AG04449 (cell line): ENCODE data around the gene PCYOX1L.
"Not testable (repeated sequence)": the region's sequence is repeated elsewhere in the genome, so short reads cannot be mapped to it uniquely, and the experiment has no call there.

Experiments
- CTCF ChIA-PET: fragments of 350-600 bp; formaldehyde crosslinking; extraction: SDS; loops from one replicate; lab custom pipeline; 2021; ENCODE audit warnings: antibody characterized with exemption; lab: Yijun Ruan, JAX
- POLR2A ChIA-PET: fragments of 400-600, 350-600 bp; formaldehyde crosslinking; extraction: SDS; loops from one replicate; lab custom pipeline; 2020; ENCODE audit warnings: antibody characterized with exemption, inconsistent platforms; lab: Yijun Ruan, JAX
- DNase-seq: peaks from one replicate; pipeline ENCODE4 v3.0.0-alpha.2; 2010; ENCODE audit warnings: low read depth, low spot score
- H3K4me3 ChIP-seq: 2 replicates; pipeline ENCODE4 v1.5.1; 2011; ENCODE audit warnings: low read depth, mild to moderate bottlenecking, control low read depth, low read length
- TF ChIP-seq, protein P1 (sequence below): IDR thresholded peaks from one replicate; pipeline ENCODE4 v1.5.1; 2011; ENCODE audit warnings: mild to moderate bottlenecking, moderate library complexity, low read length, control low read depth, inconsistent platforms; ENCODE audit not compliant: insufficient read depth; ENCODE audit errors: missing control alignments

The PCYOX1L gene

DNA sequence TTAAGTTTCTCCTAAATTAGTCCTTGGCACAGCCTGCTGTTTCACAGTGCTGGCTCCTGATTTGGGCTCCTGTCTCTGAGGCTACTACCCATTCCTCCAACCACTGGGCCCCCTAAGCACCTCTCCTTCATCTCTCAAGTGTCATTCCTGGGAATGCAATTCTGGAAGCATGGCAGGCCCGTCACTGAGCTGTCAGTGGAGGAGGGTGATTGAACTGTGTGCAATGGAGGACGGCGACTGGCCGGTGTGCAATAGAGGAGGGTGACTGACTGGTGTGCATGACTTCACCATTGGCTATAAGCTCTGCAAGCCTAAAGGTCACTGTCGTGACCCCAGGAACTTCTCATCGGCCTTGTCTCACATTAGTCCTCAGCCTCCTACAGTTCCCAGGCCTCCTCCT lies 33.7 kb downstream of the PCYOX1L start:
- no peak for DNase-seq
- POLR2A ChIA-PET = interaction anchor here (0.9 kb wide), 1 partner anchor 16 kb away, joined by 3 read pairs; no protein-coding TSS in a partner anchor
- H3K4me3 ChIP-seq = no peak overlapping the region
- TF ChIP-seq, protein P1, sequence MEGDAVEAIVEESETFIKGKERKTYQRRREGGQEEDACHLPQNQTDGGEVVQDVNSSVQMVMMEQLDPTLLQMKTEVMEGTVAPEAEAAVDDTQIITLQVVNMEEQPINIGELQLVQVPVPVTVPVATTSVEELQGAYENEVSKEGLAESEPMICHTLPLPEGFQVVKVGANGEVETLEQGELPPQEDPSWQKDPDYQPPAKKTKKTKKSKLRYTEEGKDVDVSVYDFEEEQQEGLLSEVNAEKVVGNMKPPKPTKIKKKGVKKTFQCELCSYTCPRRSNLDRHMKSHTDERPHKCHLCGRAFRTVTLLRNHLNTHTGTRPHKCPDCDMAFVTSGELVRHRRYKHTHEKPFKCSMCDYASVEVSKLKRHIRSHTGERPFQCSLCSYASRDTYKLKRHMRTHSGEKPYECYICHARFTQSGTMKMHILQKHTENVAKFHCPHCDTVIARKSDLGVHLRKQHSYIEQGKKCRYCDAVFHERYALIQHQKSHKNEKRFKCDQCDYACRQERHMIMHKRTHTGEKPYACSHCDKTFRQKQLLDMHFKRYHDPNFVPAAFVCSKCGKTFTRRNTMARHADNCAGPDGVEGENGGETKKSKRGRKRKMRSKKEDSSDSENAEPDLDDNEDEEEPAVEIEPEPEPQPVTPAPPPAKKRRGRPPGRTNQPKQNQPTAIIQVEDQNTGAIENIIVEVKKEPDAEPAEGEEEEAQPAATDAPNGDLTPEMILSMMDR = no peak
- CTCF ChIA-PET = interaction anchor here (4.7 to 21.8 kb wide), 4 partner anchors 9 to 29 kb away, joined by 17 to 737 read pairs (median 252); partner anchors contain the start of gene IL17B

DNA sequence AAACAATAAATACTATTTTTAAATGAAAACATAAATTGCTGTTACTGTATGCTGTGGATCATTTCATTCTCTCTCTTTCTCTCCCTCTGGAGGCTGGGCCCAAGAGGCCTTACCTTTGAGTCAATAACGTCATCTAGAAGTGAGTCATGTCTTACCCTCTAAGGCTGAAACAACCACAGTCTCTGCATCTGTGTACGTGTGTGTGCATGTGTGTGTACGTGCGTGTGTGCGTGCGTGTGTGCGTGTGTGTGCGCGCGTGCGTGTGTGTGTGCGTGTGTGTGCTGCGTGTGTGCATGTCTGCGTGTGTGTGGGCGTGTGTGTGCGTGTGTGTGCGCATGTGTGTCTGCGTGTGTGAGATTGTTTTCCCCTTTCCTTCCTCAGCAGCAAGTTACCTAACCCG lies 34.9 kb downstream of the PCYOX1L start:
- ChIA-PET CTCF (interaction anchor here (4.7 to 21.8 kb wide), 4 partner anchors 10 to 27 kb away, joined by 17 to 737 read pairs (median 252); partner anchors contain the start of gene IL17B), POLR2A (no interaction called here)
- TF ChIP-seq, protein P1 = no peak
- no peak for DNase-seq
- H3K4me3 ChIP-seq = no peak overlapping the region

DNA sequence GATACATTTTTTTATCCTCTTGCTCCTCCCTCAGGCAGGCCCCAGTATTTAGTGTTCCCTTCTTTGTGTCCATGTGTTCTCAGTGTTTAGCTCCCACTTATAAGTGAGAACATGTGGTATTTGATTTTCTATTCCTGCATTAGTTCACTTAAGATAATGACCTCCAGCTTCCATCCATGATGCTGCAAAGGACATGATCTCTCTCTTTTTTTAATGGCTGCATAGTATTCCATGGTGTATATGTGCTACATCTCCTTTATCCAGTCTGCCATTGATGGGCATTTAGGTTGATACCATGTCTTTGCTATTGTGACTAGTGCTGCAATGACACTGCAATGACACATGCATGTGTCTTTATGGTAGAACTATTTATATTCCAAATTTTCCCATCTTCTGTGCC lies 37.1 kb downstream of the PCYOX1L start:
- POLR2A ChIA-PET = interaction anchor here (1.8 kb wide), 1 partner anchor 12 kb away, joined by 5 read pairs; no protein-coding TSS in a partner anchor
- CTCF ChIA-PET = interaction anchor here (0.8 to 21.8 kb wide), 7 partner anchors 9 to 74 kb away, joined by 3 to 470 read pairs (median 5); no protein-coding TSS in a partner anchor
- H3K4me3 ChIP-seq, DNase-seq: not testable (repeated sequence)

DNA sequence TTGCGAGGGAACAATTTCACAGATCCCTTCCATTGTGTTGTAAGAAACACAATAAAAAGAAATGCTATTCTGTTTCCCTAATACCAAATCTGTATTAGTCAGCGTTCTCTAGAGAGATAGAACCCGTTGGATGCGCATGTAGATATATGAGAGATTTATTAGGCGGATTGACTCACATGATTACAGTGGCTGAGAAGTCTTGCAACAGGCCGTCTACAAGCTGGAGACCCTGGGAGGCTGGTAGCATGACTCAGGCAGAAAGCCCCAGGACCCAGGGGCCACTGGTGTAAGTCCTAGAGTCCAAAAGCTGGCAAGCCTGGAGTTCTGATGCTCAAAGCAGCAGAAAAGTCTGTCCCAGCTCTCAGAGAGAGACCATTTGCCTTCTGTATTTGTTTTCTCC lies 39.7 kb downstream of the PCYOX1L start:
- CTCF ChIA-PET = interaction anchor here (5.5 kb wide), 1 partner anchor 15 kb away, joined by 28 read pairs; no protein-coding TSS in a partner anchor

DNA sequence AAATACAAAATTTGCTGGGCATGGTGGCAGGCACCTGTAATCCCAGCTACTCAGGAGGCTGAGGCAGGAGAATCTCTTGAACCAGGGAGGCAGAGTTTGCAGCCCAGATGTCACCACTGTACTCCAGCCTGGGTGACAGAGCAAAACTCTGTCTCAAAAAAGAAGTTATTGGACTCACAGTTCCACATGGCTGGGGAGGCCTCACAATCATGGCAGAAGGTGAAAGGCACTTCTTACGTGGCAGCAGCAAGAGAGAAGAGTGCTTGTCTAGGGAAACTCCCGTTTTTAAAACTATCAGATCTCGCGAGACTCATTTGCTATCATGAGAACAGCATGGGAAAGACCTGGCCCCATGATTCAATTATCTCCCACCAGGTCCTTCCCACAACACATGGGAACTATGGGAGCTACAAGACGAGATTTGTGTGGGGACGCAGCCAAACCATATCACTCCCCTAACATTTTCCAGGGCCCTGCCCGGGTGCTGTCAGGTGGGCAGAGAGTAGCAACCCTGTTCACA lies 41.0 kb downstream of the PCYOX1L start:
- DNase-seq, H3K4me3 ChIP-seq: not testable (repeated sequence)
- ChIA-PET CTCF (interaction anchor here (1.8 to 5.5 kb wide), 4 partner anchors 10 to 27 kb away, joined by 5 to 28 read pairs (median 12); no protein-coding TSS in a partner anchor), POLR2A (interaction anchor here (0.6 to 1.8 kb wide), 3 partner anchors 8 to 10 kb away, joined by 3 to 15 read pairs (median 6); no protein-coding TSS in a partner anchor)

More for the DNA sequence above, 39.7 kb downstream of the PCYOX1L start:
- H3K4me3 ChIP-seq = no peak overlapping the region
- TF ChIP-seq, protein P1 = no peak
- POLR2A ChIA-PET = interaction anchor here (0.9 to 1.8 kb wide), 4 partner anchors 9 to 17 kb away, joined by 3 to 15 read pairs (median 4); no protein-coding TSS in a partner anchor
- peak; percentile 90 for DNase-seq

DNA sequence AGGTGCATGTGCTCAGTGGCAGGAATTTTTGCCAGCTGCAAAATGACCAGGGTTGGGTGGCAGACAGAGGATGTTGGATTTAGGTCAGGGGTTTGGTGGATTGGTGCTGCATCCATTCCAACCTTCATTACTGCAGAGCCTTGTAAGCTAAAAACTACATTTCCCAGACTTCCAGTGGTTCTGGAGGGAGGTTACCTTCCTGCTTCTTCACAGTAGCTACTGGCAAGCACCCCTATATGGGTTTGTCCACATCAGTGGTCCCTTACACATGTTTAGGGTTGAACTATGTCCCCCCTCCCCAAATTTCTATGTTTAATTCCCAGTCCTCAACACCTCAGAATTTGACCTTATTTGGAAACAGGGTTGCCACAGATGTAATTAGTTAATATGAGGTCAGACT lies 41.9 kb downstream of the PCYOX1L start:
- ChIA-PET POLR2A (interaction anchor here (0.6 to 1.4 kb wide), 3 partner anchors 9 to 11 kb away, joined by 3 to 6 read pairs (median 3); no protein-coding TSS in a partner anchor), CTCF (interaction anchor here (1.0 to 5.5 kb wide), 6 partner anchors 11 to 28 kb away, joined by 3 to 28 read pairs (median 8); no protein-coding TSS in a partner anchor)
- no peak overlapping the region for H3K4me3 ChIP-seq
- TF ChIP-seq, protein P1 = no peak
- DNase-seq = no peak

DNA sequence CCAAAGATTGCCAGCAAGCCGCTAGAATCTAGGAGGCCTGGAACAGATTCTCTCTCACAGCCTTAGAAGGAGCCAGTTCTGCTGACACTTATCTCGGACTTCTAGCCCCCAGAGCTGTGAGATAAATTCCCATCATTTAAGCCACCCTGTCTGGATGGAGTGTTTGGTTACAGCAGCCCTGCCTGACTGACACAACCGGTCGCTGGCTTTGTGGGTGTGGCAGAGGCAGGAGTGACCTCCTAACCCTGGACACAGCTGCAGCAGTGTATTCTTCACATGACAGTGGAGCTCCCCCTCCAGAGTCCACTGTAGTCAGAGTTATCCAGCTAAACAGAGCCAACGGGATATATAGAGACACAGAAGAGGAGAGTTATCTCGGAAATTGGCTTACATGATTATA lies 42.5 kb downstream of the PCYOX1L start:
- DNase-seq = no peak
- ChIA-PET CTCF (interaction anchor here (1.0 to 5.5 kb wide), 7 partner anchors 11 to 33 kb away, joined by 3 to 28 read pairs (median 5); no protein-coding TSS in a partner anchor), POLR2A (interaction anchor here (1.4 kb wide), 1 partner anchor 9 kb away, joined by 6 read pairs; no protein-coding TSS in a partner anchor)
- H3K4me3 ChIP-seq = no peak overlapping the region
- TF ChIP-seq, protein P1 = no peak
